AG04449 (cell line): Measurements from ENCODE around the gene CES2.

ENCODE experiments used
- CTCF ChIA-PET: fragments of 350-600 bp; formaldehyde crosslinking; extraction: SDS; loops from one replicate; lab custom pipeline; 2021; ENCODE audit warnings: antibody characterized with exemption; lab: Yijun Ruan, JAX
- POLR2A ChIA-PET: fragments of 400-600, 350-600 bp; formaldehyde crosslinking; extraction: SDS; loops from one replicate; lab custom pipeline; 2020; ENCODE audit warnings: antibody characterized with exemption, inconsistent platforms; lab: Yijun Ruan, JAX
- DNase-seq: peaks from one replicate; pipeline ENCODE4 v3.0.0-alpha.2; 2010; ENCODE audit warnings: low read depth, low spot score
- H3K4me3 ChIP-seq: 2 replicates; pipeline ENCODE4 v1.5.1; 2011; ENCODE audit warnings: low read depth, mild to moderate bottlenecking, control low read depth, low read length
- TF ChIP-seq, protein P1 (sequence below): IDR thresholded peaks from one replicate; pipeline ENCODE4 v1.5.1; 2011; ENCODE audit warnings: mild to moderate bottlenecking, moderate library complexity, low read length, control low read depth, inconsistent platforms; ENCODE audit not compliant: insufficient read depth; ENCODE audit errors: missing control alignments

CES2 gene

DNA sequence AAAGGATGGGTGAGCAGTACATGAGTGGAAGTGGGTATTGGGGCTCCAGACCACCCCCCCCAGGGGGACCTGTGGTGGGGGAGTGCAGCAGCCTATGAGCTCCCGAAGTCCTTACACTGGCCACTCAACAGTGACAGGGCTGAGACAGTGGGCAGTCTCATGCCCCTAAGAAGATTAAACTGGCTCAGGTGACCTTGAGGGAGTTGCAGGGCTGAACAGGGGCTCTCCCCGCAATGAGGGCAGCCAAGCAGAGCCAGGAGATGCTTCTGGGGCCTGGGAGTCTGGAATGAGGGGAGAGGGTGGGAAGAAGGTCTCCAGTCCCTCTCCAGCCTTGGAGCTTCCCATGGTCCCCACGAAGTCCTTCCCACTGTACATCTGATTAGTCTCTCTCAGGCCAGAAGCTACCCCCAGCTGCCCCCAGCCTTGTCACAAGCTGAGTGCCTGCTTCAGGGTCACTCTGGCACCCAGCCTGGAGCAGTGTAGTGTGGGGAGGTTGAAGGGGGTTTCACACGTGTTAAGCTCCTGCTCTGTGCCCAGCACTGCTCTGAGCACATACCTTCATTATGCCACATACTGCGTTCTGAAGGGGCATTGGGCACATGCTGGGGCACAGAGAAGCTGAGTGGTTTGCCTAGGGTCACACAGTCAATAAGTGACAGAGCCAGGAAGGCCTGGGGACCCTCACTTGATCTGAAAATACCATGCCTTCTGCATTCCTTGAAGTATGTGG lies 15.6 kb upstream of the CES2 start:
- POLR2A ChIA-PET = interaction anchor here (0.8 kb wide), 1 partner anchor 39 kb away, joined by 3 read pairs; the partner anchor contains the start of gene PDP2
- TF ChIP-seq, protein P1, sequence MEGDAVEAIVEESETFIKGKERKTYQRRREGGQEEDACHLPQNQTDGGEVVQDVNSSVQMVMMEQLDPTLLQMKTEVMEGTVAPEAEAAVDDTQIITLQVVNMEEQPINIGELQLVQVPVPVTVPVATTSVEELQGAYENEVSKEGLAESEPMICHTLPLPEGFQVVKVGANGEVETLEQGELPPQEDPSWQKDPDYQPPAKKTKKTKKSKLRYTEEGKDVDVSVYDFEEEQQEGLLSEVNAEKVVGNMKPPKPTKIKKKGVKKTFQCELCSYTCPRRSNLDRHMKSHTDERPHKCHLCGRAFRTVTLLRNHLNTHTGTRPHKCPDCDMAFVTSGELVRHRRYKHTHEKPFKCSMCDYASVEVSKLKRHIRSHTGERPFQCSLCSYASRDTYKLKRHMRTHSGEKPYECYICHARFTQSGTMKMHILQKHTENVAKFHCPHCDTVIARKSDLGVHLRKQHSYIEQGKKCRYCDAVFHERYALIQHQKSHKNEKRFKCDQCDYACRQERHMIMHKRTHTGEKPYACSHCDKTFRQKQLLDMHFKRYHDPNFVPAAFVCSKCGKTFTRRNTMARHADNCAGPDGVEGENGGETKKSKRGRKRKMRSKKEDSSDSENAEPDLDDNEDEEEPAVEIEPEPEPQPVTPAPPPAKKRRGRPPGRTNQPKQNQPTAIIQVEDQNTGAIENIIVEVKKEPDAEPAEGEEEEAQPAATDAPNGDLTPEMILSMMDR = no peak
- no peak for DNase-seq
- no peak overlapping the region for H3K4me3 ChIP-seq
- CTCF ChIA-PET = interaction anchor here (15.4 kb wide), 1 partner anchor 18 kb away, joined by 350 read pairs; no protein-coding TSS in a partner anchor

DNA sequence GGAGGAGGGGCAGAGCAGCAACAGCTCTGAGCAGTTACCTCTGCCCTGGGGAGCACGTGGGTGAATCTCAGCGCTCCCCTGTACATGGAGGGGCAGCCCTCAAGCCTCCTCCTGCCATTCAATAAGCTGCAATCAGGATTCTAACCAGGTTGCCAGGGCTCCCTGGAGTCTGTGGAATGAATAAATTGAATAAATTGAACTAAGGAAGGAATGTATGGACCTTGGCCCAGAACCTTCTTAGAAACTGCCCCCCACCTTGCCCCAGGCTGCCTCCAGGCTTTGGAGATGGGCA lies 15.1 kb upstream of the CES2 start:
- TF ChIP-seq, protein P1 = no peak
- CTCF ChIA-PET = interaction anchor here (15.4 kb wide), 1 partner anchor 18 kb away, joined by 350 read pairs; no protein-coding TSS in a partner anchor
- DNase-seq = no peak
- POLR2A ChIA-PET = interaction anchor here (0.8 kb wide), 1 partner anchor 40 kb away, joined by 3 read pairs; the partner anchor contains the start of gene PDP2
- H3K4me3 ChIP-seq = no peak overlapping the region

DNA sequence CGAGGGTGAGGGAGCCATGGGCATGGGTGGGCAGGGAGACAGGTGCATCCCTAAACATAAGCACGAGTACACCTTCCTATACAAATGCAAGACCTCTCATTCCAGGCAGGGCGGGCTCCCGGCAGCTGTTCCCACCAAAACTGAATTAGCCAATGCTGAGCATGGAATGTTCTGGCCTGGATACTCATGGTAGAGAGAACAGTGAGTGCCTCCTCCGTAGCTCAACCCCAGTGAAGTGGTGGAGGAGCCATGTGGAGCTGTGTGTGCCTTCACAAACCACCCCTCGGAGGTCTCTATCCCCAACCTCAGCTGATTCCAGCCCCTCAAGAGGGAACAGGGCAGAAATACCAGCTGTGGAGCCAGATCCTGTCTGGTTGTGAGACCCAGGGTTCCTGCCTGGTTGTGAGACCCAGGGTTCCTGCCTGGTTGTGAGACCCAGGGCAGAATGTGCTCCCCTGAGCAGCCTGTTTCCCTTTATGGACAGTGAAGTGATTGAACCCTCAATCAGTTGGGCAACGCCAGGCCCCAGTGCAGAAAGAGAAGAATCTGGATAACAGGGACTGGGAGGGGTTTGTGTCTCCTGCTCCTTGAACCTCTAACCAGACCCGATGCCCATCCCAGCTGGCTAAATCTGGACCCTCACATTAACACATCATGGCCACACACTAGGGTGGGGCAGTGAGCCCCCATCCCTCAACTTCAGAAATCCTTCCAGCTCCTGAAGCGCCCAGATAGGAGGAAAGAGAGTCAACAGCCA lies 14.2 kb upstream of the CES2 start:
- TF ChIP-seq, protein P1 = no peak
- POLR2A ChIA-PET = no interaction called here
- no peak for DNase-seq
- no peak overlapping the region for H3K4me3 ChIP-seq
- CTCF ChIA-PET = interaction anchor here (0.9 to 15.4 kb wide), 2 partner anchors 19 to 234 kb away, joined by 3 to 350 read pairs; no protein-coding TSS in a partner anchor

DNA sequence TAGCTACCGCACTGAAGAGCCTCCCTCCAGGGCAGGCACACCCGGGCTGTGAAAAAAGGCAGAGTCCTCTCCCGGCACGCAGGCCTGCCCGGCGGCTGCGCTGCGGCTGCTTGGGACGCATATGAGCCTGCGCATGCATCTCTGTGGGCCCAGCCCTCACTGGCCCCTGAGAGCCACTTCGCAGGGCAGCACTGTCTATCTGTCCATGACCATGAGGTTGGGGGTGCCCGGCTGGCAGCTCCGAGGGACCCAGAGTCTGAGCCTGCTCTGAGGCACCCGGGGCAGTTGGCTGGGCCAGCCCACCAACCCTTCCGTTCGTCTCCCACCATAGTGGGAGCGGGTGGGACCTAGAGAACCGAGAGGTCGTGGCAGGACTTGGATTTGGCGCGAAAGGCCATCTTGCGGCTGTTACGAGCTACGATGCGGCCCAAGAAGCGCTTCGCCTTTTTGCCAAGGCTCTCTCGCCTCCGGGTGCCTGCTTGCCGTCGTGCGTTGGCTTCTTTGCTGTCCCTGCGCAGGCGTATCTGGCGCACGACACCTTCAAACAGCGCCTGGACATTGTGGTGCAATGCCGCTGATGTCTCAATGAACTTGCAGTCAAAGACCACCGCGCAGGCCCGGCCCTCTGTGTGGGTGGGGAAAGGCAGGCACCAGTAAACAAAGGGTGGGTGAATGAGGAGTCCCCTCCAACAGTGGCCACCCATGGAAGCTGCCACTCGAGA lies 13.4 kb upstream of the CES2 start:
- no peak overlapping the region for H3K4me3 ChIP-seq
- ChIA-PET CTCF (interaction anchor here (0.9 to 15.4 kb wide), 3 partner anchors 20 to 233 kb away, joined by 3 to 350 read pairs (median 3); no protein-coding TSS in a partner anchor), POLR2A (no interaction called here)
- TF ChIP-seq, protein P1 = no peak
- no peak for DNase-seq

DNA sequence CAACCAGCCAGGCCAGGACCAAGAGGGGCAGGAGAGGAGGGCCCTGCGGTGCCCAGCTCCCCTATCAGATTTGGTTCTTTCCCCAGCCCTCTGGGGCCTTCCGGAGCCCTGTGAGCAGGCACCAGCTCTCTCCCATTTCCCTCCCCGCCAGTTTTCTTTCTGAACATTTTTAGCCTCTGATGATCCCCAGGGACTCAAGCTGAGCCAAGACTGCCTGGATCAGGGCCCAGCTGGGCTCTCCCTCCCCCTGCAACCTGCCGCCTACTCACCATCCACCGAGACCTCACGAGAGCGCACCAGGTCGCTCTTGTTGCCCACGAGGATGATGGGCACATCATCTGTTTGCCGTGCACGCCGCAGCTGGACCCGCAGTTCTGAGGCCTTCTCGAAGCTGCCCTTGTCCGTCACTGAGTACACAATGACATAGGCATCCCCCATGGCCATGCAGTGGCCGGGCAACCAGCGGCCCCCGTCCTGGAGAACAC lies 12.0 kb upstream of the CES2 start:
- TF ChIP-seq, protein P1 = no peak
- no peak for DNase-seq
- H3K4me3 ChIP-seq = no peak overlapping the region
- ChIA-PET POLR2A (no interaction called here), CTCF (interaction anchor here (15.4 kb wide), 1 partner anchor 21 kb away, joined by 350 read pairs; no protein-coding TSS in a partner anchor)
